OCI-LY3 (cell line): ENCODE results near the gene PLEKHD1.

Experiments used
- EZH2phosphoT487 ChIP-seq: fragments of 200-600 bp; shearing (Covaris generic); IDR thresholded peaks from 2 replicates; pipeline ENCODE4 v1.6.1; 2018; ENCODE audit warnings: antibody characterized with exemption, mixed run types, low read depth
- TF ChIP-seq, protein P1 (sequence below): fragments of 200-600, 300-600 bp; sonication (generic); IDR thresholded peaks from 2 replicates; pipeline ENCODE4 v1.5.1; 2014; ENCODE audit warnings: antibody characterized with exemption, low read length, low read depth

DNA sequence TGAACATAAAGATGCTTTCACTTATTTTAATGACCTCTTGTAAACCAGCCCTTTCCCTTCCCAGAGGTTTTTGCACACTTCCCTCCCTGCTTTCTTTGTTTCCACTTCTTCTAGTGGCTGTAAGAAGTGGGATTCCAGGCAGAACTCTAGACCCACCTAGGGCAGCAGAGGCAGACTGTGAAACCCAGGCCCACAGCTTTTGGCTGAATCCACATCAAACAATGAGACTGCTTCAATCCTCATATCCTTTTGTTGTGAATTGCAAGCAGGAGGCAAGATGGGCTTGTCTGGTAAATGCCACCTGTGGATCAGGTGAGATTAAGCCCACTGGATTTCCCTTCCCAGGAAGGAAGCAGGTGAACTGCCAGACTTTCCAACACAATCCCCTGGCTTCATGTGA lies 77.4 kb downstream of the PLEKHD1 start:
- TF ChIP-seq, protein P1, sequence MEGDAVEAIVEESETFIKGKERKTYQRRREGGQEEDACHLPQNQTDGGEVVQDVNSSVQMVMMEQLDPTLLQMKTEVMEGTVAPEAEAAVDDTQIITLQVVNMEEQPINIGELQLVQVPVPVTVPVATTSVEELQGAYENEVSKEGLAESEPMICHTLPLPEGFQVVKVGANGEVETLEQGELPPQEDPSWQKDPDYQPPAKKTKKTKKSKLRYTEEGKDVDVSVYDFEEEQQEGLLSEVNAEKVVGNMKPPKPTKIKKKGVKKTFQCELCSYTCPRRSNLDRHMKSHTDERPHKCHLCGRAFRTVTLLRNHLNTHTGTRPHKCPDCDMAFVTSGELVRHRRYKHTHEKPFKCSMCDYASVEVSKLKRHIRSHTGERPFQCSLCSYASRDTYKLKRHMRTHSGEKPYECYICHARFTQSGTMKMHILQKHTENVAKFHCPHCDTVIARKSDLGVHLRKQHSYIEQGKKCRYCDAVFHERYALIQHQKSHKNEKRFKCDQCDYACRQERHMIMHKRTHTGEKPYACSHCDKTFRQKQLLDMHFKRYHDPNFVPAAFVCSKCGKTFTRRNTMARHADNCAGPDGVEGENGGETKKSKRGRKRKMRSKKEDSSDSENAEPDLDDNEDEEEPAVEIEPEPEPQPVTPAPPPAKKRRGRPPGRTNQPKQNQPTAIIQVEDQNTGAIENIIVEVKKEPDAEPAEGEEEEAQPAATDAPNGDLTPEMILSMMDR: no peak
- TF ChIP-seq EZH2phosphoT487: no peak
